H9 (cell line): ENCODE data around the gene DENND1A. TPM values are rescaled to one million over a fixed set of nuclear protein-coding genes. Genes with fewer than 3 reads are reported as not detected.

ENCODE experiments used
- DNase-seq: peaks from one replicate; pipeline ENCODE4 v3.0.0-alpha.2; 2017
- H2AFZ ChIP-seq: one replicate; pipeline ENCODE4 v1.6.1; 2013; ENCODE audit warnings: mild to moderate bottlenecking, low read length, control low read depth, moderate library complexity
- H2AK5ac ChIP-seq: 2 replicates; pipeline ENCODE4 v1.6.1; 2013; ENCODE audit warnings: low read length, control low read depth, mixed read lengths; ENCODE audit not compliant: insufficient read length
- H2BK120ac ChIP-seq: one replicate; pipeline ENCODE4 v1.6.1; 2013; ENCODE audit warnings: low read depth, mild to moderate bottlenecking, low read length, control low read depth, inconsistent platforms; ENCODE audit not compliant: poor library complexity, severe bottlenecking
- H2BK12ac ChIP-seq: 2 replicates; pipeline ENCODE4 v1.6.1; 2013; ENCODE audit warnings: low read length, control low read depth, mixed read lengths, low read depth; ENCODE audit not compliant: insufficient read length
- H2BK15ac ChIP-seq: 2 replicates; pipeline ENCODE4 v1.6.1; 2013; ENCODE audit warnings: low read depth, low read length, control low read depth
- H2BK20ac ChIP-seq: one replicate; pipeline ENCODE4 v1.6.1; 2013; ENCODE audit warnings: low read depth, mild to moderate bottlenecking, low read length, control low read depth, inconsistent platforms; ENCODE audit not compliant: poor library complexity, severe bottlenecking
- H2BK5ac ChIP-seq: 2 replicates; pipeline ENCODE4 v1.6.1; 2013; ENCODE audit warnings: low read length, control low read depth, mixed read lengths; ENCODE audit not compliant: insufficient read length
- H3K14ac ChIP-seq: 2 replicates; pipeline ENCODE4 v1.6.1; 2013; ENCODE audit warnings: low read length, control low read depth; ENCODE audit not compliant: insufficient read depth
- H3K18ac ChIP-seq: 2 replicates; pipeline ENCODE4 v1.6.1; 2013; ENCODE audit warnings: low read depth, mild to moderate bottlenecking, mixed read lengths, low read length, control low read depth; ENCODE audit not compliant: insufficient read length
- H3K23ac ChIP-seq: 2 replicates; pipeline ENCODE4 v1.6.1; 2013; ENCODE audit warnings: low read length, control low read depth, mixed read lengths, low read depth; ENCODE audit not compliant: insufficient read length
- H3K23me2 ChIP-seq: 2 replicates; pipeline ENCODE4 v1.6.1; 2013; ENCODE audit warnings: low read depth, mild to moderate bottlenecking, mixed read lengths, low read length, control low read depth; ENCODE audit not compliant: insufficient read length, poor library complexity, severe bottlenecking
- H3K27ac ChIP-seq: 2 replicates; pipeline ENCODE4 v1.5.1; 2013; ENCODE audit warnings: low read length, control low read depth, mixed read lengths, low read depth; ENCODE audit not compliant: insufficient read length
- H3K27me3 ChIP-seq: 2 replicates; pipeline ENCODE4 v1.6.1; 2013; ENCODE audit warnings: low read length, control low read depth, inconsistent platforms; ENCODE audit not compliant: insufficient read depth
- H3K4ac ChIP-seq: 2 replicates; pipeline ENCODE4 v1.6.1; 2013; ENCODE audit warnings: low read depth, mild to moderate bottlenecking, control low read depth, inconsistent platforms, low read length, moderate library complexity
- H3K4me1 ChIP-seq: 2 replicates; pipeline ENCODE4 v1.6.1; 2013; ENCODE audit warnings: low read length, control low read depth, inconsistent platforms; ENCODE audit not compliant: insufficient read depth
- H3K4me2 ChIP-seq: 2 replicates; pipeline ENCODE4 v1.6.1; 2013; ENCODE audit warnings: low read length, control low read depth, mixed read lengths; ENCODE audit not compliant: insufficient read length, insufficient read depth
- H3K56ac ChIP-seq: 2 replicates; pipeline ENCODE4 v1.6.1; 2013; ENCODE audit warnings: low read depth, mild to moderate bottlenecking, mixed read lengths, low read length, control low read depth; ENCODE audit not compliant: insufficient read length
- H3K79me1 ChIP-seq: 2 replicates; pipeline ENCODE4 v1.6.1; 2013; ENCODE audit warnings: low read depth, mild to moderate bottlenecking, moderate library complexity, low read length, control low read depth, inconsistent platforms; ENCODE audit not compliant: insufficient read depth, poor library complexity, severe bottlenecking
- H3K79me2 ChIP-seq: 2 replicates; pipeline ENCODE4 v1.6.1; 2013; ENCODE audit warnings: low read length, control low read depth, inconsistent platforms; ENCODE audit not compliant: insufficient read depth
- H3K9ac ChIP-seq: 2 replicates; pipeline ENCODE4 v1.6.1; 2013; ENCODE audit warnings: low read length, control low read depth, mixed read lengths; ENCODE audit not compliant: insufficient read length; ENCODE audit errors: extremely low read depth
- H3K9me3 ChIP-seq: one replicate; pipeline ENCODE4 v1.6.1; 2013; ENCODE audit warnings: low read depth, low read length, inconsistent platforms; ENCODE audit not compliant: control insufficient read depth
- H3T11ph ChIP-seq: one replicate; pipeline ENCODE4 v1.6.1; 2013; ENCODE audit warnings: mild to moderate bottlenecking, low read length, control low read depth, inconsistent platforms
- H4K20me1 ChIP-seq: one replicate; pipeline ENCODE4 v1.6.1; 2013; ENCODE audit not compliant: control insufficient read depth, insufficient read length, insufficient read depth
- H4K5ac ChIP-seq: 2 replicates; pipeline ENCODE4 v1.6.1; 2013; ENCODE audit warnings: low read depth, mild to moderate bottlenecking, mixed read lengths, low read length, control low read depth; ENCODE audit not compliant: insufficient read length
- H4K8ac ChIP-seq: replicated peaks from 2 replicates; pipeline ENCODE4 v1.6.1; 2013; ENCODE audit warnings: low read length, control low read depth, mixed read lengths, low read depth; ENCODE audit not compliant: insufficient read length
- H4K91ac ChIP-seq: 2 replicates; pipeline ENCODE4 v1.6.1; 2013; ENCODE audit warnings: low read depth, mild to moderate bottlenecking, moderate library complexity, mixed read lengths, low read length, control low read depth; ENCODE audit not compliant: insufficient read length
- H3K27ac Mint-ChIP-seq, 3 experiments: 2 replicates in 2 of 3; 3 replicates in 1 of 3; pipeline ENCODE4 v1.8.0; 2020 to 2021; ENCODE audit warnings: mixed read lengths in 3 of 3, mild to moderate bottlenecking in 1 of 3, moderate library complexity in 1 of 3
- H3K27me3 Mint-ChIP-seq: 2 replicates; pipeline ENCODE4 v1.8.0; 2021; ENCODE audit warnings: low read depth, mild to moderate bottlenecking, moderate library complexity, mixed read lengths
- H3K36me3 Mint-ChIP-seq, 3 experiments: 2 replicates in 2 of 3; 3 replicates in 1 of 3; pipeline ENCODE4 v1.8.0; 2020 to 2021; ENCODE audit warnings: low read depth in 3 of 3, mixed read lengths in 3 of 3; ENCODE audit not compliant: insufficient read depth in 1 of 3
- H3K4me1 Mint-ChIP-seq, 2 experiments: 2 replicates each; pipeline ENCODE4 v1.8.0; 2020; ENCODE audit warnings: mixed read lengths in 2 of 2
- H3K4me3 Mint-ChIP-seq, 2 experiments: 2 replicates in 1 of 2; 3 replicates in 1 of 2; pipeline ENCODE4 v1.8.0; 2020 to 2021; ENCODE audit warnings: mild to moderate bottlenecking in 2 of 2, mixed read lengths in 2 of 2, moderate library complexity in 1 of 2
- H3K9me3 Mint-ChIP-seq, 2 experiments: 2 replicates in 1 of 2; 3 replicates in 1 of 2; pipeline ENCODE4 v1.8.0; 2020; ENCODE audit warnings: mild to moderate bottlenecking in 2 of 2, mixed read lengths in 2 of 2, moderate library complexity in 1 of 2
- WGBS: extraction: QIAGEN DNeasy Blood & Tissue Kit; methylation state at CpG from one replicate; pipeline ENCODE4 v1.1.7; 2013; ENCODE audit warnings: missing lambda C conversion rate, low lambda C conversion rate, mixed read lengths; ENCODE audit not compliant: insufficient read length; ENCODE audit errors: extremely low coverage; 5-methylcytosine and 5-hydroxymethylcytosine counted together
- total RNA-seq: library from RNA; stranded (reverse); gene quantifications from 2 replicates; pipeline ENCODE4 v1.2.1, GENCODE V29; 2021
- TF ChIP-seq, protein P1 (sequence below): fragments of 200-600 bp; sonication (generic); conservative IDR thresholded peaks from 3 replicates; pipeline ENCODE4 v1.8.0; 2021; ENCODE audit warnings: antibody characterized with exemption, mild to moderate bottlenecking

DENND1A gene
- total RNA-seq, 1 experiment from 2014 or later = 20.4 TPM

DNA sequence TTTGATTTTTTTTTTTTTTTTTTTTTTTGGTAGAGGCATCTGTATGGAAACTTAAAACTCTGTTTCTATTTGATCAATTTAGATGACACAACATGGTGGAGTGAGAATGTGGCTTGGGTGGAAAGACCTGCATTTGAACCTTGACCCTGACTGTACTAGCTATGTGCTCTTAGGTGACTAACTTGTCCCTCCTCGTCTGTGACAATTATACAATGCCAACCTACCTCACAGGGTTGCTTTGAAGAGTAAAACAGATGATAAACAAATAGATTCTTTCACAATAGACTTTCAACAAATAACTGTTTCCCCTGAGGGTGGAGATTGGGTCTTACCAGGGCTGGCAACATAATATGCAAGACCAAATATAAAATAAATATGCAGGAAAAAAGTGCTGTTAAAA is 464.6 kb downstream of the DENND1A start:
- Histone ChIP-seq H4K8ac (no peak overlapping the region), H2BK15ac (no peak overlapping the region), H2BK12ac (no peak overlapping the region), H2AK5ac (no peak overlapping the region), H2BK5ac (no peak overlapping the region), H3K4me2 (no peak overlapping the region), H3K27ac (no peak overlapping the region), H3K27me3 (no peaks in the 10 kb centered on the region), H2AFZ (no peak overlapping the region), H3K23ac (no peak overlapping the region), H4K5ac (no peak overlapping the region), H3K56ac (no peak overlapping the region), H3K14ac (no peak overlapping the region), H3K79me1 (no peaks in the 10 kb centered on the region), H2BK120ac (no peak overlapping the region), H3K4ac (no peak overlapping the region), H3K79me2 (no peaks in the 10 kb centered on the region), H3K9ac (no peak overlapping the region), H3K23me2 (no peaks in the 10 kb centered on the region), H3K4me1 (no peaks in the 10 kb centered on the region), H3K9me3 (no peaks in the 10 kb centered on the region), H4K91ac (no peak overlapping the region), H3T11ph (no peak overlapping the region), H3K18ac (no peak overlapping the region), H2BK20ac (no peak overlapping the region), H4K20me1 (no peaks in the 10 kb centered on the region)
- H3K27me3 Mint-ChIP-seq = peaks cover 2% of the 10 kb centered on the region
- no peak for DNase-seq
- H3K4me1 Mint-ChIP-seq = peaks cover 18% of the 10 kb centered on the region in 2 experiments
- no peaks in the 10 kb centered on the region; a peak in 2 of 7 replicates for H3K36me3 Mint-ChIP-seq
- H3K9me3 Mint-ChIP-seq = no peaks in the 10 kb centered on the region
- no CpG with 5 or more reads among the region's 1 CpG for WGBS
- no peak overlapping the region for H3K27ac Mint-ChIP-seq
- no peak overlapping the region for H3K4me3 Mint-ChIP-seq
- TF ChIP-seq, protein P1, sequence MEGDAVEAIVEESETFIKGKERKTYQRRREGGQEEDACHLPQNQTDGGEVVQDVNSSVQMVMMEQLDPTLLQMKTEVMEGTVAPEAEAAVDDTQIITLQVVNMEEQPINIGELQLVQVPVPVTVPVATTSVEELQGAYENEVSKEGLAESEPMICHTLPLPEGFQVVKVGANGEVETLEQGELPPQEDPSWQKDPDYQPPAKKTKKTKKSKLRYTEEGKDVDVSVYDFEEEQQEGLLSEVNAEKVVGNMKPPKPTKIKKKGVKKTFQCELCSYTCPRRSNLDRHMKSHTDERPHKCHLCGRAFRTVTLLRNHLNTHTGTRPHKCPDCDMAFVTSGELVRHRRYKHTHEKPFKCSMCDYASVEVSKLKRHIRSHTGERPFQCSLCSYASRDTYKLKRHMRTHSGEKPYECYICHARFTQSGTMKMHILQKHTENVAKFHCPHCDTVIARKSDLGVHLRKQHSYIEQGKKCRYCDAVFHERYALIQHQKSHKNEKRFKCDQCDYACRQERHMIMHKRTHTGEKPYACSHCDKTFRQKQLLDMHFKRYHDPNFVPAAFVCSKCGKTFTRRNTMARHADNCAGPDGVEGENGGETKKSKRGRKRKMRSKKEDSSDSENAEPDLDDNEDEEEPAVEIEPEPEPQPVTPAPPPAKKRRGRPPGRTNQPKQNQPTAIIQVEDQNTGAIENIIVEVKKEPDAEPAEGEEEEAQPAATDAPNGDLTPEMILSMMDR = no peak
